Esophagus (tissue), 2 donors: ENCODE data around the gene CDS2. TPM values are rescaled to one million over a fixed set of nuclear protein-coding genes. Genes with fewer than 3 reads are reported as not detected.

Experiments used
- H3K27ac ChIP-seq, 2 donors: one replicate each; pipeline ENCODE4 v1.5.1; 2013; ENCODE audit warnings: low read depth in 2 of 2, mild to moderate bottlenecking in 2 of 2, inconsistent platforms in 1 of 2, low read length in 1 of 2, moderate library complexity in 1 of 2
- H3K27me3 ChIP-seq, 2 donors: one replicate each; pipeline ENCODE4 v1.6.1; 2013; ENCODE audit warnings: low read length in 2 of 2, control low read depth in 1 of 2, mild to moderate bottlenecking in 1 of 2; ENCODE audit not compliant: insufficient read depth in 2 of 2, control insufficient read depth in 1 of 2
- H3K36me3 ChIP-seq, 2 donors: one replicate each; pipeline ENCODE4 v1.6.1; 2013; ENCODE audit warnings: low read length in 1 of 2; ENCODE audit not compliant: control insufficient read depth in 2 of 2, insufficient read depth in 2 of 2
- H3K4me1 ChIP-seq, 2 donors: one replicate each; pipeline ENCODE4 v1.6.1; 2013; ENCODE audit warnings: low read length in 1 of 2; ENCODE audit not compliant: control insufficient read depth in 2 of 2, insufficient read depth in 2 of 2
- H3K4me3 ChIP-seq, 2 donors: one replicate each; pipeline ENCODE4 v1.5.1; 2013; ENCODE audit warnings: low read length in 2 of 2, mild to moderate bottlenecking in 2 of 2, low read depth in 1 of 2, moderate library complexity in 1 of 2
- H3K9me3 ChIP-seq, 2 donors: one replicate each; pipeline ENCODE4 v1.6.1; 2013; ENCODE audit warnings: mild to moderate bottlenecking in 2 of 2, low read depth in 1 of 2, low read length in 1 of 2, moderate library complexity in 1 of 2; ENCODE audit not compliant: control insufficient read depth in 2 of 2, insufficient read depth in 1 of 2
- WGBS, 2 donors: extraction: QIAGEN DNeasy Blood & Tissue Kit; methylation state at CpG; one replicate each; pipeline ENCODE4 v1.1.7; 2013; 5-methylcytosine and 5-hydroxymethylcytosine counted together
- polyA plus RNA-seq, 2 donors: library from polyadenylated mRNA; stranded (reverse); fragments of 200-250 nt; gene quantifications; one replicate each; pipeline ENCODE4 v1.2.3, GENCODE V29; 2013
- donor health status: healthy with polysubstance abuse.
- donor health status: Bipolar disorder and iron deficiency.

CDS2 gene
- polyA plus RNA-seq, 2 donors = 5.1 to 7.3 TPM

DNA sequence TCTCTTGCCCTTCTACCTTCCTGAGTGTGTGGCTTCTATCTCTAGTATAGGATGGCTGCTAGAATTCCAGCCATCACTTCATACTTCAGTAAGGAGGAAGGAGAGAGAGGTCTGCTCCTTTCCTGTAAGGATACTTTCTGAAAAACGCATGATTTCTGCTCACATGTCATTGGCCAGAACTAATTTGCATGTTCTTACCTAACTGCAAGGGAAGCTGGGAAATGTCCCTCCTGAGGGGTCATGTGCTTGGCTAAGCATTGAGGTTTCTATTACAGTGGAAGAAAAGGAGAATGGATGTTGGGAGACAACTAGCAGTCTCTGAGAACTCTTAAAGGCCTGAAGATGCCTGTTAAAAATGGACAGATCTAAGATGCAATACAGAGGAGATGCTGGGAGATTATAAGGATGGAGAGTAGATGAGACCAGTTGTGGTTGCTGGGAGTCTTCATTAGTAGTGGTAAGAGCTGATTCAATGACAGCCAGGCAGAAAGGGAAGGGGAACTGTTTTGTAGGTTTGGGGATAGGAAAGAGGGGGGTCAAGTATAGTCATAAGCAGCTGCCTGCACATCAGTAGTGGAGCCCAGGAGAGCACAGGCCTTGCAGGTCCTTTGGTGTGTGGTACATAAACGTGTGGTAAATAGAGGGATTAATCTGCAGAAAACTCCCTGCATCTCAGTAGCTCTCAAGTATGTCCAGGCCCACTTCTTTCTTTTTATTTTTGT is 20.2 kb downstream of the CDS2 start:
- Histone ChIP-seq H3K27me3 (no peaks in the 10 kb centered on the region), H3K36me3 (no peaks in the 10 kb centered on the region), H3K4me3 (no peak overlapping the region), H3K4me1 (peaks cover 0 to 4% of the 10 kb centered on the region in 2 donors), H3K9me3 (no peaks in the 10 kb centered on the region), H3K27ac (no peak overlapping the region)
- WGBS, 2 donors = 69 to 72% methylated on average over 2 of the region's 2 CpGs

GRCh38 chr20:5148581-5148980 is 21.8 kb downstream of the CDS2 start:
- Histone ChIP-seq H3K9me3 (no peaks in the 10 kb centered on the region), H3K36me3 (no peaks in the 10 kb centered on the region), H3K4me1 (peaks cover 0 to 4% of the 10 kb centered on the region in 2 donors), H3K4me3 (no peak overlapping the region), H3K27me3 (no peaks in the 10 kb centered on the region), H3K27ac (no peak overlapping the region)
- WGBS, 2 donors = 74 to 78% methylated on average over 6 of the region's 6 CpGs

- Histone ChIP-seq H3K4me1 (peaks cover 0 to 2% of the 10 kb centered on the region in 2 donors), H3K9me3 (no peaks in the 10 kb centered on the region), H3K27ac (no peak overlapping the region), H3K4me3 (no peak overlapping the region), H3K36me3 (no peaks in the 10 kb centered on the region), H3K27me3 (no peaks in the 10 kb centered on the region)
- WGBS, 2 donors = 85 to 91% methylated on average over 3 of the region's 3 CpGs
These were observed 23.1 kb downstream of the CDS2 start for GRCh38 chr20:5149892-5150225.

- H3K27me3 ChIP-seq = no peaks in the 10 kb centered on the region
- no peaks in the 10 kb centered on the region for H3K36me3 ChIP-seq
- no peak overlapping the region for H3K27ac ChIP-seq
- H3K4me3 ChIP-seq = no peak overlapping the region
- no peaks in the 10 kb centered on the region for H3K9me3 ChIP-seq
- H3K4me1 ChIP-seq = peaks cover 0 to 2% of the 10 kb centered on the region in 2 donors
- 79 to 83% methylated on average over 13 of the region's 13 CpGs for WGBS, 2 donors
These were observed 23.6 kb downstream of the CDS2 start for GRCh38 chr20:5150226-5151076.

DNA sequence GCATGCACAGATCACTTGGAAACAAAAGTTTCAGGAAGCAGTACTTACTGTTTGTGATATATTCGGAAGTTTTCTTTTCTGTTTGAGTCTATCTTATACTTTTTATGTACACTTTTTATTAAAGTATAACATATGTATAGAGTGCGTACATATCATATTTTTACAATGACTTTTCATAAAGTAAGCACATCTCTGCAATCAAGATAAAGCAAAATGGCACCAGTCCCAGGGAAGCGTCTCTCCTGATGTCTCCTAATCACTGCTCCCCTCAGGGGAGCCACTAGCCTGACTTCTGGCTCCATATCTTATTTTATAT is 26.3 kb downstream of the CDS2 start:
- no peaks in the 10 kb centered on the region for H3K27me3 ChIP-seq
- no peaks in the 10 kb centered on the region for H3K36me3 ChIP-seq
- no peak overlapping the region for H3K27ac ChIP-seq
- H3K9me3 ChIP-seq = no peaks in the 10 kb centered on the region
- 87 to 94% methylated on average over 3 of the region's 3 CpGs for WGBS, 2 donors
- H3K4me3 ChIP-seq = no peak overlapping the region
- H3K4me1 ChIP-seq = peaks cover 0 to 2% of the 10 kb centered on the region in 2 donors

DNA sequence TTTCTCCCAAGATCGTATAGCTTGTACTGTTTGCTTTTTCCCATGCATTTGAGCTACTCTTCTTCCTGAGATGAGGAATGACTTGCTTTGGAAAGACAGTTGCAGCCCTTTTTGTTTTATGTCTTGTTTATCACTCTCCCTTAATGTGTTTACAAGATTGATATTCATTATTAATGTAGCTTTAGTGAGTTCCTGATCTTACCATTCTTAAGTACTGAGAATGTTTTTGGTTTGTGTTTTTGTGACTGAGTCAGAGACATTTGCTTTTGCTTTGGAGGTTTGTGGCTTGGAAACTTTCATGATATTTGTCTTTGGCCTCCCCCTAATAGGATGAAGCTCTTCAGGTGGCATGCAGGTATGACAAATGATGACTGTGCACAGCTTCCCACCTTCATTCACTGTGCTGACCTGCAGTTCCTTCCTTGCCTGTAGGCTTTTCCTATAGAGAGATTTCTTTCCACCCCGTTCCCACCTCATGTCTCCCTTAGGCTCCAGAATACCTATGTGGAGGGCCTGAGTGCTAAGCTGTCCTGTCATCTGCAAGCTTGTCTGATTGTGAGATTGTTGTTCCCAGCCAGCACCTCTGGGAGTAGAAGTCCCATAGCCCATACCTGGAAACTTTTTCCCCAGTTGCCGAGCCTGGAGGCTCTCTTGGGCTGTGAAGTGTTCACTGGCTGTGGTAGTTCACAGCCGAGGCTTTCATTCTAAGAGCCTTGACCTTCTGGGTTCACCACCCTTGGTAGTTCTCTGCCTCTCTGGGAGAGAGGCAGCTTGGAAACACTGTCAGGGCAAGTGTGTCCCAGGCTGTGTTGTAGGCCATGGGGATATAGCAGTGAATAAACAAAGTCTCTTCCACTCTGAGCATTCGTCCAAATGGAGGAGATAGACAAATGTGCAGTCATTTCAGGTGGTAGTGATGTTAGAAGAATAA is 27.1 kb downstream of the CDS2 start:
- H3K9me3 ChIP-seq = no peaks in the 10 kb centered on the region
- H3K27me3 ChIP-seq = no peaks in the 10 kb centered on the region
- WGBS, 2 donors = 79 to 84% methylated on average over 5 of the region's 5 CpGs
- H3K4me3 ChIP-seq = no peak overlapping the region
- H3K36me3 ChIP-seq = no peaks in the 10 kb centered on the region
- no peak overlapping the region for H3K27ac ChIP-seq
- H3K4me1 ChIP-seq = peaks cover 0 to 2% of the 10 kb centered on the region in 2 donors

DNA sequence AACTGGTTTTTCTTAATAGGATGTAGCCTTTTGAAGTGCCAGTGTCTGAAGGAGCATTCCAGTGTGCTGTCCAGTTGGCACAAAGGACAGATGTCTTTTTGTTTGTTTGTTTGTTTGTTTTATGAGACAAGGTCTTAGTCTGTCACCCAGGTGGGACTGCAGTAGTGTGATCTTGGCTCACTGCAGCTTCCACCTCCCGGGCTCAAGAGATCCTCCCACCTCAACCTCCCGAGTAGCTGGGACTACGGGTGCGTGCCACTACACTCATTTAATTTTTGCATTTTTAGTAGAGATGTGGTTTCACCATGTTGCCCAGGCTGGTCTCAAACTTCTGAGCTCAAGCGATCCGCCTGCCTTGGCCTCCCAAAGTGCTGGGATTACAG is 27.7 kb downstream of the CDS2 start:
- Histone ChIP-seq H3K4me1 (peaks cover 0 to 2% of the 10 kb centered on the region in 2 donors), H3K4me3 (no peak overlapping the region), H3K9me3 (no peaks in the 10 kb centered on the region), H3K36me3 (no peaks in the 10 kb centered on the region), H3K27me3 (no peaks in the 10 kb centered on the region), H3K27ac (no peak overlapping the region)
- WGBS, 2 donors = 92 to 98% methylated on average over 6 of the region's 6 CpGs

DNA sequence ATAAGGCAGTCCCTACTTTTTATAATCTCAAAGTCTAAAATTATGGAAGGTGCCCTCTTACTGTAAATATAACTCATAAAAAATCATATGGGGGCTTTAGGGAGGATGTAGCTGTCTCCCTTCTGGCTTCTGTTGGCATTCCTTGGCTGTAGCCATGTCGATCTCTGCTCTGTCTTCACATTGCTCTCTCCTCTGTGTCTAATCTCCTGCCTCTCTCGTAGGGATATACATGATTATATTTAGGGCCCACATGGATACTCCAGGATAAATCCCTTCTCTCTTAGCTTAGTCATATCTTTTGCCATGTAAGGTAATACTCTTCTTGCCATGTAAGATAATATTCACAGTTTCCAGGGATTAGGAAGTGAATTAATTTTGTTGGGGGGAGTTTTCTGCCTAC is 28.6 kb downstream of the CDS2 start:
- Histone ChIP-seq H3K4me1 (peaks cover 0 to 2% of the 10 kb centered on the region in 2 donors), H3K27me3 (no peaks in the 10 kb centered on the region), H3K4me3 (no peak overlapping the region), H3K27ac (no peak overlapping the region), H3K36me3 (no peaks in the 10 kb centered on the region), H3K9me3 (no peaks in the 10 kb centered on the region)
- 73 to 75% methylated on average over 2 of the region's 2 CpGs for WGBS, 2 donors

- H3K27ac ChIP-seq = no peak overlapping the region
- WGBS, 2 donors = 58 to 66% methylated on average over 4 of the region's 4 CpGs
- H3K4me1 ChIP-seq = no peaks in the 10 kb centered on the region
- H3K27me3 ChIP-seq = no peaks in the 10 kb centered on the region
- no peak overlapping the region for H3K4me3 ChIP-seq
- H3K9me3 ChIP-seq = no peaks in the 10 kb centered on the region
- no peaks in the 10 kb centered on the region for H3K36me3 ChIP-seq
These were observed 30.1 kb downstream of the CDS2 start for GRCh38 chr20:5156675-5157448.
